DMS53 treated with DMSO at 0.1 percent for 48 hours (cell line): Measurements from ENCODE around the gene SPATA31C1.
"Not testable (repeated sequence)": the region's sequence is repeated elsewhere in the genome, so short reads cannot be mapped to it uniquely, and the experiment has no call there.

Experiments used
- DNase-seq: peaks from one replicate; lab custom pipeline; 2025; ENCODE audit not compliant: unreplicated experiment; lab: John Stamatoyannopoulos, UW

The SPATA31C1 gene

DNA sequence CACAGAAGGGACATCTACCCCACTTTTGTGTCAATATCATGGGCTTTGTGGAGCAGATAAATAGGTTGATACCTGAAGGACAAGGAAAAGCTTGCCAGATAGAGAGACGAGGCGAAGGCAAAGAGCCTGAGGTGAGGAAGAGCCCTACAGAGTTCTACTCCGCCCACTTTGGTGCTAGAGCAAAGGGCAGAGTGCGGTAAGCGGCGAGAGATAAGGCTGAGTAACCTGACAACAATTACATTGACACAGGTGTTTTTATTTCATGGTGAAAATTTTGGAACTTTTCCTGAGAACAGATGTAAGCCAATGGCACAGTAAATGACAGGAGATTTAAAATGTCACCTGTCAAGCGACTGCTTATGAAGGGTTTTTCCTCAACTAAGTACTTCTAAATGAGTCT, 16.7 kb downstream of the SPATA31C1 start:
- DNase-seq, result not testable (repeated sequence)

DNA sequence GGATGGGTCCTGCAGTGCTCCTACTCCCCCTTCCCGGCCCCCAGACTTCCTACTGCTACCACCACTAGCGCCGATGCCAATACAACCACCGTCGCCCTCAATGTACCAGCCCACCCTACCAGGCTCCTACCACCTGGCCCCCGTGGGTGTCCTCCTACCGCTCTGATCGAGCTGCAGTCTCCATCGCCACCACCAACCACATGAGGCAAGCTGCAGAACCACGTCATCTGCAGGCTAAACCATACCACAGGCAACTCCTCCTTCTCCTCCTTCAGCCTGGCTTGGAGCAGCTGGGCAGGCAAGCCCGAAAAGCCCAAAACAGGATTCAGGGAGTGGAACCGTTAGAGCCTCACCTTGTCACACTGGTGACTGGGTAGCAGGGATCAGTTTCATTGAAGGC, 19.6 kb downstream of the SPATA31C1 start:
- DNase-seq, result not testable (repeated sequence)

DNA sequence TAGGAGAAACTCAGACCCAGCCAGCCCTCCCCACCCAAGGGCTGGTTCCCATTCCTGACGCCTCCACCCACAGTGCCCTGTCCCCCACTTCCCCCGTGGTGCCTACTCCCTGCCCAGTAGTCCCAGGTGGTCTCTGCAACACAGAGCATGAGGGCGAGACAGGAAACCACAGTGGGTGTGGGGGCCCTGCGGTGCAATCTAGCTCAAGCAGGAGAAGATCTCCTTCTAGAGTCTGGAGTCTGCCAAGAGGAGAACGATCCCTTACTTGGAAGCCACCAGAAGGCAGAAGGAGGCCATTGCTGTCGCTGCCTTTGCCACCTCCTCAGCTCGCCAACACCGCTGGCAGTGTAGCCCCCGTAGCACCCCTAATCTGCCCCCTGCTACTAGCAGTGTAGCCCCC, 20.2 kb downstream of the SPATA31C1 start:
- not testable (repeated sequence) for DNase-seq

DNA sequence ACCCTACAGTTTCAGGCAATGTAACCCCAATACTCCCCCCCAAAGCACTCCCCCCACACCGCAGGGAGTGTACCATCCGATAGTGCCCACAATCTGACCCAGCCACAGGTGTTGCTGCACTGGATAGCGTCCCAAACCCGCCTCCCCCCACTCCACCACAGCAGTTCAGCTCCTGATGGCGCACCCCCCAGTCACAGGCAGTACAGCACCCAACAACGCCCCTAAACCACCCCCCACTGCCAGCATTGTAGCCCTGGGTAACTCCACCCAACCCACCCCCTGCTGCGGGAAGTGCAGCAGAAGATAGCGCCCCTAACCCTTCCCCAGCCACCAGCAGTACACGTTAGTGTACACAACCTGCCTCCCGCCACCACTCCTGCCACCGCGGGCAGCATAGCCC, 20.6 kb downstream of the SPATA31C1 start:
- not testable (repeated sequence) for DNase-seq

DNA sequence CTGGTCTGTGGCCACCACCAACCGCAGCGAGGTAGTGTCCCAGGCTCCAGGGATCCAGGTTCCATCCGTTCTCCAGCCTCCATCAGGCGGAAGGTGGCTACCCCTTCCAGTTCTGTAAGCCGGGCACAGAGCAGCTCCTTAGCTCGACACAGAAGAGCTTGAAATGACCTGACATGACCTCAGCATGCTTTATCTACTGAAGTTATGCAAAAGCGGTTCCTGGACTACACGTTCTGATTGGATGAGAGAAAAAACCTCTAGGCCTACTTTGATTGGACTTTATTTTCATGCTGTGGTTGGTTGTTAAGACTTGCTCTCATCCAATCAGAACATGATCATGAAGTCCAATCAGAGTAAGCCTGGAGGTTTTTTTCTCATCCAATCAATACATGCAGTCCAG, 21.3 kb downstream of the SPATA31C1 start:
- DNase-seq, result not testable (repeated sequence)

DNA sequence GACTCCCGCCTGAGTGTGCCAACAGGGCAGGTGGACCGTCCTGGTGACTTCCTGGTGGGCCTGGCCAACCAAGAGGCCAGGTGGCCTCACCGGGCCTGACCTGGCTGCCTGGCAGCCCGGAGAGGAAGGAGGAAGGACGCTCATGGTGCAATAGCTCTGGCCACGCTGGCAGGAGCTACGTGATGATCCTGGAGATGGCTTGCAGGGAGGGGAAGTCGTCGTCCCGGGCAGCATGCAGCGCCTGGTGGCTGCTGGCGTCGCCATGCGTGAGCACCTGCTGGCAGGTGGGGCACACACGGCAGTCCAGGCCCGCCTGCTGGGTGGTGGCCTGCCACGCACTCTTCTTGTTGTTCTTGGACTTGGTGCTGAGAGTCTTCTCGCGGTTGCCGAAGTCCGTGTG, 26.3 kb downstream of the SPATA31C1 start:
- DNase-seq, result no peak

DNA sequence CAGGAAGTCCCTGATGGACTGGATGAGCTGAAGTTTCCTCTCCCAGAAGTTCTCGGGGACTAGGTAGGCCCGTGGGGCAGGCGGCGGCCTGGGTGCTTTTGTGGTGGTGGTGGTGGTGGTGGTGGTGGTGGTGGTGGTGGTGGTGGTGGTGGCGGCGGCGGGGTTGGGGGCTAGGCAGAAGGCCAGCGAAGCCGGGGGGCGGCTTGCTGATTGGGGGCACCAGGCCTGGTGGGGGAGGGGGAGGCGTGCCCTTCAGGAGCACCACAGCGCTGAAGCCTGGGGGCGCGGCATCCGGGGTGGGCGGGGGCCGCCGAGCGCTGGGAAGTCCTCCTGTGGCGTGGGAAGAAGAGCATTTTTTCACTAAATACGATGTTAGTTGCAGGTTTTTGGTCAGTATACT, 26.9 kb downstream of the SPATA31C1 start:
- no peak for DNase-seq

DNA sequence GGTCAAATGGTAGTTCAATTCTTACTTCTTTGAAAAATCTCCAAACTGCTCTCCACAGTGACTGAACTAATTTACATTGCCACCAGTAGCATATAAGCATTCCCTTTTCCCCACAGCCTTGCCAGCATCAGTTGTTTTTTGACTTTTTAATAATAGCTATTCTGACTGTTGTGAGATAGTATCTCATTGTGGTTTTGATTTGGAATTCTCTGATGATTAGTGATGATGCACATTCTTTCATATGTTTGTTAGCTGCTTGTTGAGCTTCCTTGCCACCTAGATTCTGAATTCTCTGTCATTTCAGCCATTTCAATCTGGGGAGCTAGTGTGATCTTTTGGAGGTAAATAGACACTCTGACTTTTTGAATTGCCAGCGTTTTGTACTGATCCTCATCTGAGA, 32.5 kb downstream of the SPATA31C1 start:
- DNase-seq, result no peak

DNA sequence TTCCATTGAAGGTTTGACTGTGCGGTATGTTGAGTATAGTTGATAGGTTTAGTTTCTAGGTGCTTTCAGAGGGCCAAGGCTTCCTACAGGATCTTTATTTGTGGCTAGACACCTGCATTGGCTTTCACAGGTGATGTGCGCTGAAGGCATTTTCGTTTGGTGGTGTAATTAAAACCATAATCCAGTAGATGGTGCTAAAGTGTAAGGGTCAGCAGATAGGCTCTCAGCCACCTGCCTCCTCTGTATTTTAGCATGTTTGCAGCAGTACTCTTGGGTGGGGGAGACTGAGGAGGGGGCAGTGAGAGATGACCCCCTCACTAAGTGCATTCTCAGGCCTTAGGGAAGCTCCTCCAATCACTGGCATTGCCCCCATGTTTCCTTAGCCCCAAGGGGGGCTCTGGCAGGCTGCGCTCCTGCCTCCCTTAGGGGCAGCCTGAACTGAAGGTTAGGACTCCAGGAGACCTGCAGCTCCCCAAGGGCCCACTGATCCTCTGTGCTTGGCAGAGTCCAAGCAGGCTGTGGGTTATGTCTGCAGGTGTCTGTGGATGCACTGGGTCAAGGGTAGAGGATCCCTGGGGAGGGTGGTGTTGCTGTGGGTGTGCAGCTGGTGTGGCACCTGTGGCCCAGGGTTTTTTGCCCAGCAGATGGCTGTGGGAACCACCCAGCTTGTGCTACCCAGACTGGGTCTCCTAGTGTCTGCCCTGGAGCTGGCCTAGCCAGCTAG, 33.2 kb downstream of the SPATA31C1 start:
- no peak for DNase-seq

DNA sequence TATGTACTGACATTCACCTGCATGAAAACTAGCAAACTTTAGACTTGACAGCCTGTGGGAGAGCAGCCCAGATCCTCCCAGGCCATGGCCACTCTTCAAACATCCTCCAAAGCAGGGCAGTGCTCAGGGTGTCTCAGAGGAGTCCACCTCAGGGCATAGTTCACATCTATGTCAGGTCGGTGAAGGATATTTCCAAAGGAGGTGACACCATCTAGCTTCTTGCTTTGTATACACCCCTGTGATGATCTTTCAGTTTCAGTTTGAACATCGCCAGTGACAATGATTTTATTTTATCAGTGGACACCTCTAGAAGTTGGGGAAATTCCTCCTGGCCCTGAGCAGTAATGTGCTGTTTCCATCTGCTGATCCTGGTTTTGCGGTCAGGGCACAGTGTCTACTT, 36.5 kb downstream of the SPATA31C1 start:
- no peak for DNase-seq

DNA sequence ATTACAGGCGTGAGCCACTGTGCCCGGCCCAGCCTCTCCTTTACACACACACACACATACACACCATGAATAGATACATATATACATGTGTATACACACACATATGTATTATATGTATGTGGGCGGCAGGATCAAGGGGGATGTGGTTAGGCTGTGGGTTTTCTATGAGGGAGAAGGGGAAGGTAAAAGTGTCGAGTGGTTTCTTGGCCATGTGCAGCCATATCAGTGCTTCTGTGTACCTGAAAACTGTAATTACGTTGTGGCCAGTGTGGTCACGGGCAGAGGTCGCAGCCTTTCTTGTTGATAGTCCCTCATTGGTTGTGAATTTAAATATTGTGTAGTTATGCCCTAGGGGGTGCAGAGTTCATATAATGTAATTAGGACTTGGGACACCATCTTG, 40.1 kb downstream of the SPATA31C1 start:
- no peak for DNase-seq

DNA sequence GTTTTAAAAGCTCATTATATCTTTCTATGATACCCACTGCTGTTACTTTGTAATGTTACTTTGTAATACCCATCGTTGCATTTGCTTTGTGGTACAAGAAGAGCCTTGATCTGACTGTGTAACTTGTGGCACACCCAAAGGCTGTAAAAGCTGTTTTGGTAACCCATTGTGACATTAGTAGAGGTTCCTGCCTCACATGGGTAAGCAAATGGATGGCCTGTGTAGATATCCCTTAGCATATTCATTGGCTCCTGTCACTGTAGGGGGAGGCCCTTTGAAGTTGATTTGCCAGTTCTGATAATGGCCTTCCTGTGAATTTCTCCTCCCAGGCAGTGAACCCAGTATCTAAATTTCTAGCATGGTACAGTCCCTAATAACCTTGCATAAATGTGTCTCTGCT, 40.8 kb downstream of the SPATA31C1 start:
- no peak for DNase-seq

DNA sequence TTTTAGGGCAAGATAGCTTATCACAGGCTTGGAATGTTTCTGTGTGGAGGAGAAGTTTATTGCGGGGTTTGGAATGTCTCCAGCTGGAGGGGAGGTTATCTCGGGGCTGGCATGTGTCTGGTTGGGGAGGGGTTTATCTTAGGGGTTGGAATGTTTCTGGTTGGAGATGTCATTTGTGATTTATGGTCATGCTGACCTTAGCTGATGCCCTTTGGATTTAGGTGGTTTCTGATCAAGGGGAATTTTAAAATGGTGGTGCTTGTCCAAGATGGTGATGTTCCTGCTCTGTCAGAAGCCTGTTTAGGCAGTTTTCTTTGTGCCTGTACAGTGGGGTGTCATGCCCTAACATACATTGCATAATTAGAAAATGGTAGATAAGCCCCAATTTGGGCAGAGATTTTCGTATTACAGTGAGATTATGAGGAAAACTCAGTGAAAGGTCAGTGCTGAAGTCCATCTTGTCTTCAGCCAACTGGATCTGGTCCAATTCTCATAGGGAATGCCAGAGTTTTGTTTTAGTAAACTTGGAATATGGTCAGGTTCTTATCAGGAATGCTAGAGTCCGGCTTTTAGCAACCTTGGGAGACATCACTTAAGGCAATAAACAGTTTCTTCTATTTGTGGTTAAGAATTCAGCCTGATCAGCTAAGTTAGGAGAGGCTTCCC, 42.3 kb downstream of the SPATA31C1 start:
- DNase-seq, result no peak

DNA sequence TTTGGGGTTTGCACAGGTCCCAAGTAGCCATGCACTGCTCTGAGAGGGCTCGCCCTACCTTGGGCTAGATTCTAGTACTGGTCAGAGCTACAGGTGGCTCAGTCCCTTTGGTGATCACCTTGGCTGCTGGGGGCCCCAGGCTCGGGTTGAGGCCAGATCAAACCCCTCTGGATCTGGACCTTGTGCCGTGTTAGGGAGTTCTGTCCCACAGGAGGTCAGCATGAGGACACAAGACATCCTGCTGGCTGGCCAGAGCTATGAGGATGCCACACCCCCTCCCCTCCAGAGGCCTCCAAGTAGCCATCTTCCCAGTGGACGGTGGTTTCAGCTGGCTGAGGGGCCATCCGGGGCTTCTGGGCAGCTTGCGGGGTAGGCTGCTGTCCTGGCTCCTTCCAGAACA, 46.0 kb downstream of the SPATA31C1 start:
- DNase-seq, result no peak

DNA sequence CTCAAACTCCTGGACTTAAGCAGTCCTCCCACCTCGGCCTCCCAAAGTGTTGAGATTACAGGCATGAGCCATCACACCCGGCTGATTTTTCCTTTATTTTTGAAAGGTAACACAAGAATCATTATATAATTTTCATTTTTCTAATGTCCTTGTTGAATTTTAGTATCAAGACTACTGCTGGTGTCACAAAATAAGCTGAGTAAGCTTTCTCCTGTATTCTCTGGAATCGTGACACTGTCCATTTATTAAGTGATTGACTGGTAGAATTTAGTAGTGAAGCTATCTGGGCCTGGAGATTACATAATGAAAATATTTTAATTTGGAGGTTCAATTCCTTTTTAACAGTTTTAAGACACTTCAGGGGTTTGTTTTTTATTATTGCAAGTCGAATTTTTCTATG, 47.1 kb downstream of the SPATA31C1 start:
- no peak for DNase-seq

DNA sequence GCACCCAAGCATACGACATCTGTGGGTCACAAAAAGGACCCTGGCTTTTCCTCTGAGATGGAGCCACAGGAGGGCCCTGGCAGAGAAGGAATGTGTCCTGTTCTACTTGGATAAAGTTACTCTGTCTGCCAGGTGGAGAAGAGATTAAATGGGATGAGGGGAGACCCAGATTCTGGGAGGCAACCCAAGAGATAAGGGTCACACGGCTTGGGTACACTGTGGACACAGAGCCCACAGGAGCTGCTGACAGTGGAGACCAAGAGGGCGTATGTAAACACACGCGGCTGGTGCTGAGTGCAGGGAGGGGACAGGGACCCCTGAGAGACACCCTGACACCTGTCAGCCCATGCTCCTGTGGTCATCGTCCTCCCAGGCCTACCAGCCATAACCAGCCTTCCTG, 50.4 kb downstream of the SPATA31C1 start:
- DNase-seq, result no peak

DNA sequence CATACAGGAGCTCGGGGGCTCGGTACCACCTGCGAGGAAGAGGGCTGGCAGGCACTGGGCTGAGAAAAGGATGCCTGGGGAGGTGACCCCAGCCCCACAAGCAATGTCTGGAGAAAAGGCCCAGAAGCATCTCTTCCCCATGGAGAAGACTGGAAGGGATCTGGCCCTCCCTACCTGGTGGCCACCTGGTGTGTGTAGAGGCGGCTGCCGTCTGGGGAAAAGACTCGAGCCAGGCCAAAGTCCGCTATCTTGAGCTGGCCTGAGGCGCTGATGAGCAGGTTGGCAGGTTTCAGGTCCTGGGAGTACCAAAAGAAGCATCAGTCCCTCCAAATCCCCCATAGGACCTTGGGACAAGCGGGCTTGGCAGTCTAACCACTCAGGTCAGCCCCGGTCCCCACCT, 52.8 kb downstream of the SPATA31C1 start:
- DNase-seq, result no peak

DNA sequence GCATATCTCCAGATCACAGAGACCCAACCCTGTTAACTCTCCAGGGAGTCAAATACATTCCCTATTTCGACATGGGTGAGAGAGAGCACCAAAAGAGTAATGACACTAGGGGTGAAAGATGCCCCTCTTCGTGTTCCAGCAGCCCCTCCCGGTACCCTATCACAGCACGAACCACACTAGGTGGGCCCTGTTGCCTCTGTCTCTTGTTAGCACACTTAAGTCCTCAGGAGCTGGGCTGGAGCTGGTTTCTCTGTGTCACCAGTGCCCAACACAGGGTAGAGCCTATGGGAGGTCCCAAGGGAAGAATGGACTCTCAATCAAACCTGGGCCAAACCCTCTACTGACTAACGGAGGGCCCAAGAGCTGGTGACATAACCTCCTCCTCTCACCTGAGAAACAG, 55.4 kb downstream of the SPATA31C1 start:
- DNase-seq, result no peak
